Astrocyte (in vitro differentiated cells and primary cell): ENCODE data around the gene NEUROG1. TPM values are rescaled to one million over a fixed set of nuclear protein-coding genes. Genes with fewer than 3 reads are reported as not detected.
"Not testable (repeated sequence)": the region's sequence is repeated elsewhere in the genome, so short reads cannot be mapped to it uniquely, and the experiment has no call there.

Experiments
- DNase-seq: peaks from one replicate; pipeline ENCODE4 v3.0.0-alpha.2; 2010; ENCODE audit warnings: low read depth
- FAIRE-seq: peaks from 2 replicates; lab custom pipeline; 2011; peaks lifted over from hg19 to GRCh38; lab: Jason Lieb, UNC
- H2AFZ ChIP-seq: 2 replicates; pipeline ENCODE4 v1.6.0; 2012; ENCODE audit warnings: low read depth, low read length, inconsistent platforms
- H3K27ac ChIP-seq: 2 replicates; pipeline ENCODE4 v1.5.1; 2011; ENCODE audit warnings: low read depth, low read length, inconsistent platforms
- H3K27me3 ChIP-seq: 2 replicates; pipeline ENCODE4 v1.6.0; 2011; ENCODE audit warnings: low read length, inconsistent platforms; ENCODE audit not compliant: insufficient read depth
- H3K36me3 ChIP-seq: 2 replicates; pipeline ENCODE4 v1.5.1; 2011; ENCODE audit warnings: low read length, inconsistent platforms; ENCODE audit not compliant: insufficient read depth
- H3K4me1 ChIP-seq: 2 replicates; pipeline ENCODE4 v1.5.1; 2011; ENCODE audit warnings: low read length, inconsistent platforms; ENCODE audit not compliant: insufficient read depth
- H3K4me2 ChIP-seq: 2 replicates; pipeline ENCODE4 v1.6.0; 2012; ENCODE audit warnings: low read length, inconsistent platforms
- H3K4me3 ChIP-seq: 2 replicates; pipeline ENCODE4 v1.5.1; 2011; ENCODE audit warnings: low read depth, mild to moderate bottlenecking, low read length, inconsistent platforms; ENCODE audit not compliant: insufficient read depth
- H3K79me2 ChIP-seq: 2 replicates; pipeline ENCODE4 v1.6.0; 2012; ENCODE audit warnings: mild to moderate bottlenecking, low read length, inconsistent platforms; ENCODE audit not compliant: insufficient read depth
- H3K9ac ChIP-seq: 2 replicates; pipeline ENCODE4 v1.6.0; 2012; ENCODE audit warnings: mild to moderate bottlenecking, low read length, inconsistent platforms
- H3K9me3 ChIP-seq: 2 replicates; pipeline ENCODE4 v1.5.1; 2012; ENCODE audit warnings: low read depth, mild to moderate bottlenecking, low read length, inconsistent platforms; ENCODE audit not compliant: insufficient read depth
- H4K20me1 ChIP-seq: 2 replicates; pipeline ENCODE4 v1.6.0; 2012; ENCODE audit warnings: low read length, inconsistent platforms; ENCODE audit not compliant: insufficient read depth
- H3K27ac Mint-ChIP-seq: one replicate; pipeline ENCODE4 v1.8.0; 2021; ENCODE audit warnings: mild to moderate bottlenecking, mixed read lengths; ENCODE audit not compliant: unreplicated experiment
- H3K27me3 Mint-ChIP-seq: one replicate; pipeline ENCODE4 v1.8.0; 2021; ENCODE audit warnings: low read depth, mixed read lengths; ENCODE audit not compliant: unreplicated experiment
- H3K36me3 Mint-ChIP-seq: one replicate; pipeline ENCODE4 v1.8.0; 2021; ENCODE audit warnings: low read depth, mixed read lengths; ENCODE audit not compliant: unreplicated experiment
- H3K4me1 Mint-ChIP-seq: one replicate; pipeline ENCODE4 v1.8.0; 2021; ENCODE audit warnings: low read depth, mixed read lengths; ENCODE audit not compliant: unreplicated experiment
- H3K4me3 Mint-ChIP-seq: one replicate; pipeline ENCODE4 v1.8.0; 2021; ENCODE audit warnings: mild to moderate bottlenecking, moderate library complexity, mixed read lengths; ENCODE audit not compliant: unreplicated experiment
- H3K9me3 Mint-ChIP-seq: one replicate; pipeline ENCODE4 v1.8.0; 2021; ENCODE audit warnings: mild to moderate bottlenecking, mixed read lengths; ENCODE audit not compliant: unreplicated experiment
- EZH2 ChIP-seq: IDR thresholded peaks from 2 replicates; pipeline ENCODE4 v1.6.1; 2012; ENCODE audit warnings: mild to moderate bottlenecking, low read length, inconsistent platforms; ENCODE audit not compliant: insufficient read depth
- total RNA-seq: library from RNA; stranded (reverse); gene quantifications from 2 replicates; pipeline ENCODE4 v1.2.1, GENCODE V29; 2021
- TF ChIP-seq, protein P1 (sequence below): IDR thresholded peaks from 2 replicates; pipeline ENCODE4 v1.5.1; 2011; ENCODE audit warnings: low read depth, mild to moderate bottlenecking, inconsistent platforms, low read length, moderate library complexity; ENCODE audit not compliant: insufficient read depth

The NEUROG1 gene
- total RNA-seq, 1 donor from 2014 or later, result not detected

GRCh38 chr5:135533334-135533733 is 2.4 kb downstream of the NEUROG1 start:
- no peak for TF ChIP-seq EZH2
- TF ChIP-seq, protein P1, sequence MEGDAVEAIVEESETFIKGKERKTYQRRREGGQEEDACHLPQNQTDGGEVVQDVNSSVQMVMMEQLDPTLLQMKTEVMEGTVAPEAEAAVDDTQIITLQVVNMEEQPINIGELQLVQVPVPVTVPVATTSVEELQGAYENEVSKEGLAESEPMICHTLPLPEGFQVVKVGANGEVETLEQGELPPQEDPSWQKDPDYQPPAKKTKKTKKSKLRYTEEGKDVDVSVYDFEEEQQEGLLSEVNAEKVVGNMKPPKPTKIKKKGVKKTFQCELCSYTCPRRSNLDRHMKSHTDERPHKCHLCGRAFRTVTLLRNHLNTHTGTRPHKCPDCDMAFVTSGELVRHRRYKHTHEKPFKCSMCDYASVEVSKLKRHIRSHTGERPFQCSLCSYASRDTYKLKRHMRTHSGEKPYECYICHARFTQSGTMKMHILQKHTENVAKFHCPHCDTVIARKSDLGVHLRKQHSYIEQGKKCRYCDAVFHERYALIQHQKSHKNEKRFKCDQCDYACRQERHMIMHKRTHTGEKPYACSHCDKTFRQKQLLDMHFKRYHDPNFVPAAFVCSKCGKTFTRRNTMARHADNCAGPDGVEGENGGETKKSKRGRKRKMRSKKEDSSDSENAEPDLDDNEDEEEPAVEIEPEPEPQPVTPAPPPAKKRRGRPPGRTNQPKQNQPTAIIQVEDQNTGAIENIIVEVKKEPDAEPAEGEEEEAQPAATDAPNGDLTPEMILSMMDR, result no peak
- no peaks in the 10 kb centered on the region for H3K36me3 ChIP-seq
- H4K20me1 ChIP-seq, result no peaks in the 10 kb centered on the region
- Mint-ChIP-seq H3K9me3 (peaks cover 18% of the 10 kb centered on the region), H3K27me3 (peaks cover 85% of the 10 kb centered on the region), H3K36me3 (no peaks in the 10 kb centered on the region), H3K4me3 (no peak overlapping the region), H3K27ac (no peak overlapping the region), H3K4me1 (no peaks in the 10 kb centered on the region)
- DNase-seq (no peak), FAIRE-seq (no peak)
- H2AFZ ChIP-seq, result no peak overlapping the region
- peaks cover 3% of the 10 kb centered on the region for H3K9me3 ChIP-seq
- peaks cover 75% of the 10 kb centered on the region for H3K27me3 ChIP-seq
- H3K27ac ChIP-seq, result no peak overlapping the region
- H3K4me2 ChIP-seq, result no peak overlapping the region
- no peak overlapping the region for H3K9ac ChIP-seq
- no peaks in the 10 kb centered on the region for H3K4me1 ChIP-seq
- no peak overlapping the region for H3K4me3 ChIP-seq
- no peaks in the 10 kb centered on the region for H3K79me2 ChIP-seq

GRCh38 chr5:135529576-135529975 is 6.2 kb downstream of the NEUROG1 start:
- H3K27me3 ChIP-seq, result peaks cover 60% of the 10 kb centered on the region
- H4K20me1 ChIP-seq, DNase-seq, H3K79me2 ChIP-seq, H3K9ac ChIP-seq, H3K36me3 Mint-ChIP-seq, H3K4me3 ChIP-seq, H2AFZ ChIP-seq, FAIRE-seq, H3K4me1 Mint-ChIP-seq, H3K27ac ChIP-seq, H3K27ac Mint-ChIP-seq, H3K4me2 ChIP-seq, H3K4me3 Mint-ChIP-seq, H3K4me1 ChIP-seq, H3K36me3 ChIP-seq, H3K9me3 ChIP-seq: not testable (repeated sequence)
- Mint-ChIP-seq H3K27me3 (peaks cover 94% of the 10 kb centered on the region), H3K9me3 (peaks cover 11% of the 10 kb centered on the region)

DNA sequence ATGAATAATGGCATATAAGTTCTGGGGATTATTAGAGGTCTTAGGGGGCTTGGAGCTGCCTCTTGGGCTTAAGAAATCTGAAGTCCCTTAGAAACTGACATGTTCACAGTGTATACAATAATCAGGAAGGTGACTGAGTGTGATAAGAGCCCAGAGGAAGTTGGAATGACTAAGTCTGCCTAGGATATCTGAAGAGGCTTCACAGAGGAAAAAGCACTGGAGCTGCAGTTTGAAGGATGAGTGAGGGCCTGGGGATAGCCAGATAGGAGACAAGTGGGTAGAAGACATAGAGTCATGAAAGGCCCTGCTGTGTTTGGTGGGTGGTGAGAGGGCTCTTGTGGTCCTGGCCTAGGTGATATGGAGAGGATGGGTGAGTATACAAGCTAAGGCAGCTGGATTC is 8.8 kb downstream of the NEUROG1 start:
- Mint-ChIP-seq H3K9me3 (peaks cover 20% of the 10 kb centered on the region), H3K36me3 (no peaks in the 10 kb centered on the region), H3K27me3 (peaks cover 91% of the 10 kb centered on the region), H3K27ac (no peak overlapping the region), H3K4me1 (no peaks in the 10 kb centered on the region), H3K4me3 (no peak overlapping the region)
- H3K9ac ChIP-seq, result no peak overlapping the region
- H2AFZ ChIP-seq, result no peak overlapping the region
- no peak overlapping the region for H3K4me3 ChIP-seq
- no peak for TF ChIP-seq EZH2
- TF ChIP-seq, protein P1, result no peak
- no peak for DNase-seq
- peaks cover 4% of the 10 kb centered on the region for H3K9me3 ChIP-seq
- H4K20me1 ChIP-seq, result no peaks in the 10 kb centered on the region
- H3K79me2 ChIP-seq, result no peaks in the 10 kb centered on the region
- no peak overlapping the region for H3K27ac ChIP-seq
- no peak overlapping the region for H3K4me2 ChIP-seq
- FAIRE-seq, result no peak
- no peaks in the 10 kb centered on the region for H3K4me1 ChIP-seq
- H3K36me3 ChIP-seq, result no peaks in the 10 kb centered on the region
- H3K27me3 ChIP-seq, result peaks cover 40% of the 10 kb centered on the region
